H1 (cell line): ENCODE measurements around the gene LRRTM4. TPM values are rescaled to one million over a fixed set of nuclear protein-coding genes. Genes with fewer than 3 reads are reported as not detected.

Source experiments
- BCL11A ChIP-seq, 2 experiments: IDR thresholded peaks; one replicate each; pipeline ENCODE4 v1.6.1; 2011; ENCODE audit warnings: low read depth in 2 of 2, low read length in 2 of 2, mild to moderate bottlenecking in 2 of 2
- BRCA1 ChIP-seq: IDR thresholded peaks from 2 replicates; pipeline ENCODE4 v1.6.1; 2012; ENCODE audit warnings: low read depth, low read length, improper control_type of control experiment
- POLR2A ChIP-seq, 2 experiments: IDR thresholded peaks; 1 replicate in 1 of 2; 2 replicates in 1 of 2; pipeline ENCODE4 v1.6.1; 2011; ENCODE audit warnings: low read depth in 2 of 2, low read length in 2 of 2, mild to moderate bottlenecking in 2 of 2; ENCODE audit errors: control extremely low read depth in 1 of 2
- POLR2AphosphoS5 ChIP-seq: IDR thresholded peaks from 2 replicates; pipeline ENCODE4 v1.6.1; 2011; ENCODE audit warnings: low read depth, low read length
- RNF2 ChIP-seq: fragments of 200-900, 300-1000 bp; sonication (generic); IDR thresholded peaks from 2 replicates; pipeline ENCODE4 v1.7.1; 2016; ENCODE audit warnings: borderline replicate concordance, low read depth, mild to moderate bottlenecking, antibody characterized with exemption, low read length; ENCODE audit not compliant: poor library complexity, severe bottlenecking; ENCODE audit errors: missing control alignments
- polyA plus RNA-seq, 7 experiments: library from polyadenylated mRNA; depleted of rRNA in 3 of 7; stranded (reverse) in 5 of 7; unstranded in 2 of 7; fragments of >200 nt in 5 of 7; fragments of 200-250 nt in 2 of 7; gene quantifications; 1 replicate in 5 of 7; 2 replicates in 1 of 7; 4 replicates in 1 of 7; pipeline versions ENCODE4 v1.2.1 to v1.2.3, GENCODE V29; 2011 to 2013; ENCODE audit warnings: missing spikeins in 2 of 7, mixed read lengths in 2 of 7
- total RNA-seq: library from RNA; stranded (reverse); fragmentation: NEBNext Ultra II Directional; extraction: Animal tissue kit (Norgen Biotek cat#: 25700); gene quantifications from 2 replicates; pipeline ENCODE4 v1.2.1, GENCODE V29; 2021
- TF ChIP-seq, protein P1 (sequence below): IDR thresholded peaks from 2 replicates; pipeline ENCODE4 v1.6.1; 2012; ENCODE audit warnings: low read length, inconsistent platforms

Gene LRRTM4
- total and polyA plus RNA-seq, 2 of the 8 experiments (the other 6 are each of a cell fraction or from before 2014, with no cell fraction given) = 3.6 to 9.5 TPM

- TF ChIP-seq, protein P1, sequence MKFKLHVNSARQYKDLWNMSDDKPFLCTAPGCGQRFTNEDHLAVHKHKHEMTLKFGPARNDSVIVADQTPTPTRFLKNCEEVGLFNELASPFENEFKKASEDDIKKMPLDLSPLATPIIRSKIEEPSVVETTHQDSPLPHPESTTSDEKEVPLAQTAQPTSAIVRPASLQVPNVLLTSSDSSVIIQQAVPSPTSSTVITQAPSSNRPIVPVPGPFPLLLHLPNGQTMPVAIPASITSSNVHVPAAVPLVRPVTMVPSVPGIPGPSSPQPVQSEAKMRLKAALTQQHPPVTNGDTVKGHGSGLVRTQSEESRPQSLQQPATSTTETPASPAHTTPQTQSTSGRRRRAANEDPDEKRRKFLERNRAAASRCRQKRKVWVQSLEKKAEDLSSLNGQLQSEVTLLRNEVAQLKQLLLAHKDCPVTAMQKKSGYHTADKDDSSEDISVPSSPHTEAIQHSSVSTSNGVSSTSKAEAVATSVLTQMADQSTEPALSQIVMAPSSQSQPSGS = no peak
- TF ChIP-seq RNF2 (no peak), POLR2A (IDR thresholded peaks at IDR 0.05; ENCODE audit: control extremely low read depth in 1 of 2, low read depth in 2 of 2, low read length in 2 of 2) (no peak), BCL11A (IDR thresholded peaks at IDR 0.05; ENCODE audit: low read depth in 2 of 2, low read length in 2 of 2) (no peak), BRCA1 (no peak), POLR2AphosphoS5 (no peak)
Observed at GRCh38 chr2:76998152-76998551, 524.0 kb downstream of the LRRTM4 start (continued).
